Activated T-cell treated with anti-CD3 and anti-CD28 coated beads, Interleukin-2, amount 50 U/mL, for 48 hours (primary cell): ENCODE measurements around the gene TRABD2B.

Source experiments
- DNase-seq, 2 experiments: peaks; one replicate each; pipeline ENCODE4 v3.0.0-alpha.2; 2020

The TRABD2B gene

DNA sequence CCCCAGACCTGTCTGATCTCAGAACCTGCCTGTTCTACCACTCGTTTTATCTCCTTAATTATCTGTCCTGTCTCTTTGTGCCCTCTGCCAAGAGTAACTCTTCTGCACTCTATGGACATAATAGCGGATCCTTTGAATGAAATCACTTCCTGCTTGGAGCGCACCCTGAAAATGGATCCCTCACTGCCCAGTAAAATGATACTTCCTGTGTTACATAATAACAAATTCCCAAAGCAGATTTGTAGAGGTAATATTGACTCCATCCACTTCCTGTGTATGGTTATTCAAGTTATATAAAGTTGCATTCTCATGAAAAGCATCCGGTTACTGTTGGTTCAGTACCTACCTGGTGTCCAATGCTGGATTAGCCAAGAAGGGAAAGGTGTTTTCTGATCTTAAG lies 246.0 kb downstream of the TRABD2B start:
- DNase-seq: no peak

DNA sequence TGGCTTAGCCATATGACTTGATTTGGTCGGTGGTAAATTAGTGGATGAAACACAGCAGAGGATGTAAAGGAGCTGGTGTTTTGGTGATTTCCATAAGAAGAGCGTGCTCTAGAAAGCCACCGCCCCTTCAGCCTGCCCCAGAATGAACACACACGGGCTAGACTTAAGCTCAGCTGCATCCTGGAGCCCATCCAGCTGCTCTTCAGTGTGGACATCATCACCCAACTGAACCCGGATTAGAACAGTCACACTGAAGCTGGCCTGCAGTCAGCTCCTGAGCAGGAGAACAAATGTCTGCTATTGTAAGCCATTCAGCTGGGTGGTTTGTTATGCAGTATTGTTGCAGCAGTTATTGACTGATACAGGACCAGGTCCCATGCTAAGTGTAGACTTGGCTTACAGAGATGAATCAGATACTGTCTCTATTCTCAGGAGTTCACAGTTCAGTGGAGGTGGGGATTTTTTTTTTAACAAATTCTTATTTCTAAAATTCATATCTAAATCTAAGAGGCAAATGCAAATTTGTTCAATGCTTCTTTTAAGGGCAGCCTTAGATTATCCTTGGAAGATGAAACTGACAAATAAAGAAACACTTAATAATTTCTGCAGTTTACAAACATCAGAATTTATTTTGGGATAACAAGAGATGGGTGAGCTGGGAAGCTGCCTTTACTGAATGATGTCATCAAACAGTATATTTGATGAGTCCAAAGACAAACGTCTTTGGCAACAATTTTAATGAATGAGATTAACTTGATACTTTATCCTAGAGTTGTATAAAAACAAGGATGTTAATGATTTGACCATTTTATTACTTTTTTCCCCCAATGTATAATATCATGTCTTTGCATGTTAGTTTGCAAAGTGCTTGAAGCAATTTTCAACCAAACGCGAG lies 251.2 kb downstream of the TRABD2B start:
- no peak for DNase-seq

DNA sequence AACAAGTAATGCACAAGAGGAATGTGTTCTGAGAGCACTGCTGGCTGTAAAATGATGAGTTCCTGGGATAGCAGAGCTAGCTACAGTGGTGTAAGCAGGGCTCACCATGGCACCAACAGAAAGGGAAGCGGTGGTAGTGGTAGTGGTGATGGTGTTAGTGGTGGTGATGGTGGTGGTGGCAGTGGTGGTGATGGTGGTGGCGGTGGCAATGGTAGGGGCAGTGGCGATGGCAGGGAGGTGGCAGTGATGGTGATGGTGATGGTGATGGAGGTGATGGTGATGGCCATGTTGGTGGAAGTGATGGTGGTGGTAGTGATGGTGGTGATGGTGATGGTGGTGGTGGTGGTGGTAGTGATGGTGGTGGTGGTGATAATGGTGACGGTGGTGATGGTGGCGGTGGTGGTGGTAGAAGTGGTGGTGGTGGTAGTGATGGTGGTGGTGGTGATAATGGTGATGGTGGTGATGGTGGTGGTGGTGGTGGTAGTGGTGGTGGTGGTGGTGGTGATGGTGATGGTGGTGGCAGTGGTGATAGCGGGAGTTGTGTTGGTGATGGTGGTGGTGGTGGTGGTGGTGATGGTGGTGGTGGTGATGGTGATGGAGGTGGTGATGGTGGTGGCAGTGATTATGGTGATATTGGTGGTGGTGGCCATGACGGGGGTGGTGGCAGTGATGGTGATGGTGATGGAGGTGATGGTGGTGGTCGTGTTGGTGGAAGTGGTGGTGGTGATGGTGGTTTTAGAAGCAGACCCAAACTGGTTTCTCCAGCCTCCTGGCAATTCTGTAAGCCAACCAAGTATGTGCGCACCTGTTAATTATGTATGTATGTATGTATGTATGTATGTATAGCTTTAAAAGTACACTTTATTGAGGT lies 254.1 kb downstream of the TRABD2B start:
- DNase-seq: no peak

DNA sequence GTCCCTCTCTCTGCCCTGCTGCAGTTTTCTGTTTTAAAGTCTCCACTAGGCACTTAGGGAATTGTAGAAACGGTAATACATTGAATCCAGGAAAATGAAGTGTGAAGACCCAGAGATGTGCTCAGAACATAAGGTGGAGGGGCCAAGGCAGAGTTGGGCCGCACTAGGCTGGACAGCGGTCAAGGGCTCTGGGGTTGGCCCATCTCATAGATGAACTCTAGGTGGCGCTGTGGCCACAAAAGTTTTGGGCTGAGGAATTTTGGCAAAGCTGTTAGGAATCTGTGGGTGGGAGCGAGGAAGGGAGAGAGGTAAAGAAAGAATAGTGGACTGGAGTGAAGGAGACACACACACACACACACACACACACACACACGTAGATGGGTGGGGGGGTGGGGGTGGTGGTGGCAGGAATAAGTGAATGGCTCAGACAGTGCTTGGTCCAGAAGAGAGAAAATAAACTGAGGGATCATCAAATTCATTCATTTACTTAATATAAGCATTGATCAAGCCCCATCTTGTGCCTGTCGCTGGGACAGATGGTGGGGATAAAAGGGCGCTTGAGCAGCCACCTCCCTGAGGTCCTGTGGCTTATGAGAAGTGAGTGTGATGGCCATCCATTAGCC lies 258.5 kb downstream of the TRABD2B start:
- no peak for DNase-seq

DNA sequence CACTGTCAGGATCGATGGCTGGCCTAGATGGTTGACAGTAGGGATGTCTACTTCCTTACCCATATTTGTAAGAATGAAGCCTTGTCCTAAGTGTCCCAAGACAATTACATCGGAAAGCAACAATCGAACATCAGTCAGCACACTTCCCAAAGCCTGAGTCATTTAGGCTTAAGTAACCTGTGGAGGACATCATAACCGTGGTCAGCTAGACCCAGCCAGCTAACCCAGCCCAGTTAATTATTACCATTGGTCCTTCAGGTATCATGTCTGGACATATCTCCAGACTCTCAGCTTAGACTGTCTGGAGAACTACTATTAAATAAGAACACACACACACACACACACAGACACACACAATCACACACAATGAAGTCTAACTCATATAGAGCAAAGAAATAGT lies 264.7 kb downstream of the TRABD2B start:
- DNase-seq: no peak

DNA sequence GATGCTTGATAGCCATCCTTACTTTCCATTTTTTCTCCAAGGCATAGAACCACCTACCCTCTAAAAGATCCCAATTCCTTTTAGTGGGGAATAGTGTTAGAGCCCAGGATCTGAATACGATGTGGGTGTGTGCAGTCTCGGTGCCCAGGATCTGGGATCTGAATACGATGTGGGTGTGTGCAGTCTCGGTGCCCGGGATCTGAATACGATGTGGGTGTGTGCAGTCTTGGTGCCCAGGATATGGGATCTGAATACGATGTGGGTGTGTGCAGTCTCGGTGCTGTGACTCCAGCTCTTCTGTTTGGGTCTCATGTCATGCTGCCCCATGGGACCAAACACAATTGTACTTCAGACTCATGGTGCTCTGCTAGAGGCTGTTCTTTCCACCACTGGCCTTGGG lies 265.5 kb downstream of the TRABD2B start:
- no peak for DNase-seq

DNA sequence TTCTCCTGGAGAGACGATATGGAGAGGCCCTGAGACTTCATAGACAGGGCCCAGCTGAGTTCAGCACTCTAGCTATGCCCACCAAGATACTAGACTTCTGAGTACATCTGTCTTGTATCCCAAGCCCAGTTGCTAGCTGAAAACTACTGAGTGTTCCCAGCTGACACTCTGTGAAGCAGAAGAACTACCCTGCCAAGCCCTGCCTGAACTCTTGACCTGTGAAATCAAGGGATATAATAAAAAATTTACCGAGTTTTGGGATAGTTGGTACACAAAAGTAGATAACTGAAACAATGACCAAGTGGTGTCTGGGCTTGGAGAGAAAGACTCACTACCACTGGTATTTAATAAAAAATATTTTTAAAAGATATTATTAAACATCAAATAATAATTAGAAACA lies 267.5 kb downstream of the TRABD2B start:
- DNase-seq: no peak

DNA sequence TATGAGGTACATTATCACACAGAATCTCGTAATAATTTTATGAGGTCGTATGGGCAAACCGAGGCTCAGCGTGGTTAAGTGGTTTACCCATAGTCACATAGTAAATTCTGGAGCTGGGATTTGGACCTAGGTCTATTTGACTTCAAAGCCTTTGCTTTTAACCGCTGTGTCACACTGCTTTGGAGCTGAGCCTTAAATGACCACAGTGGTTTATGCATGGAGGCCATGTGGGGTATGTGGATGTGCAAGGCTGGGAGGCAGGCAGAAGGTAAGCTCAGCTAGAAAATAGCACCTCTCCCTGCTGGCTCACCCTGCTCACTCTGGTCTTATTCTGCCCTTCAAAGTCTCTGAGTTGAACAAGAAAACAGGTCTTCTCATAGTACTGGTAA lies 269.5 kb downstream of the TRABD2B start:
- no peak for DNase-seq

DNA sequence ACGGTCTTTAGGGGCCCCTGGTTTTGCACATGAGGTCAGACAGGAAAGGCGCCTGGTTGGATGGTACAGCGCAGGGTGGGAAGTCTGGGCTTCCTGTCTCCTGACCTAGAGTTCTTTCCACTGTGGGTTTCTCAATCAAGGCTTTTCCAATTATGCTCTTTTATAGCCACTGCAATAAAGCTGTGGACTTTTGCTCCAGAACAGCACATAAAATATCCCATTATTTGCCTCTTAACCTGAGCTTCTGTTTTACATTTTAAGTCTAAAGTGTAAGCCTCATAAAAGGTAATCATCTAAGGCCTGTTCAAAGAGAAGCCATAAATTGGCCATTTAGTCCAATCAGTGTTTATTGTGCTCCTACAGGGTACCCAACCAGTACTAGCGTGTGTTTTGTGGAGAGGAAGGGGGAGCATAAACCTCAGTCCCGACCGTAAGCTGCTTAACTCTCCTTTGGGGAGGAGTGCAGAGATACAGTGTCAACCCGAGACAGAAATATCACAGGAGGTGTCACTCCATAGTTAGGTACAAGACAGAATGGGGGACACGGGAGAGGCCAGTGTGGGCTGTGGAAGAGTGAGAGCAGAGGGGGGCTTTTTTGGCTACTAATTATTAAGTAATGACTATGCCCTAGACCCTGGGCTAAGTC lies 270.0 kb downstream of the TRABD2B start:
- no peak for DNase-seq

DNA sequence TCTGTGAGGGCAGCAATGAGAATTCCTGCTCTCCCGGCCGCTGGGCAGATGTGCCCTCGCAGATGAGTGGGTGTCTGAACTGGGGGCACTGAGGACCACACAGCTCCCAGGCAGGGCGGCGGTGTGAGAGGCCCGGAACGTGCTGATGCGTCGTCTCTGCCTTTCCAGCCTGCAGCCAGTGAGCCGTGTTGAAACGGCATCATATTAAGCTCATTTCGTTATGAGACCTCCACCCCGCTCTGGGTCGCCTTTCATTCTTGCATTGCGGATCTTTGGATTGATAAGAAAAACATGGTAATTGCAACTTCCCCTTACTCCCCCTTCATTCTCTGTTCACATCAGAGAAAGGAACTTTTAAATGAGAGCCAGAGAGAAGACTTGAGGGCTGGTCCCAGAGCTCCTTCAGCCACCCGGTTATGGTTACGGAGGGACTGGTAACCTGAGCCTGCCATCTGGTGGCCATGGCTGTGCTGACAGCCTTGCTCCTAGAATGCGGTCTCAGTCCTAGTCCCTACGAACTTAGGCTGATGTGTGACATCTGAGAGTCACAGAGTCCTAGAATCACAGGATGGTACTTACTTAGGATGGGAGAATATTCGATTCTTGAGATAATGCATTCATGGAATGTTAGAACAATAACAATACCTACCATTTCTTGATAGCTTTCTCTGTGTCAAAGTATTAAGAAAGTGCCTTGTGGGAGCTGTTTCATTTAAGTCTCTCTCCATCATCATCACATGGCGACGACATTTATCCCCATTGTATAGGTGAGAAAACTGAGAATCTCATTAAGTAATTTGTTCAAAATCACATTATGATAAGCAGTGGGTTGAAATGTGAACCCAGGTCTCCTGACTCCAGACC lies 271.0 kb downstream of the TRABD2B start:
- DNase-seq: peak; percentile 73 to 76

DNA sequence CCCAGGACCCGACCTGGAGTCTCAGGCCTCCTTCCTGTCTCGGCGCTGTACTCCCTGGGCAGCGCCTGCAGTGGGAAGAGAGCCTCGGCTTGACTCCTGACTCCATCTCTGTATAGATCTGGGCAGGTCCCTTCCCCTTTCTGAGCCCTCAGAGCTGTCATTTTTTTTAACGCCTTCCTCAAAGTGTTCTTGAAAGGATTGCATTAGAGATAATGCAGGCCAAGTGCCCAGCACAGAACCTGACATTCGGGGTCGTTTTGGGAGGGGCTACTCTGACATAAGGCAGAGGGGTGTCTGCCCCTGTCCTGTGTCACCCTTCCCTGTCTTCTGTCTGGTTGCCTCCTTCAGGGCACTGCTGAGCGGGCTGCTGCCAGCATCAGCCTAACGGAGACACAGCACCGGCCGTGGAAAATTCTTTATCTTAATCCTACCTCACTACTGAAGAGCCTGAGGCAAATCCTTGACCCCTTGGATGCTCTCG lies 271.6 kb downstream of the TRABD2B start:
- DNase-seq: no peak

DNA sequence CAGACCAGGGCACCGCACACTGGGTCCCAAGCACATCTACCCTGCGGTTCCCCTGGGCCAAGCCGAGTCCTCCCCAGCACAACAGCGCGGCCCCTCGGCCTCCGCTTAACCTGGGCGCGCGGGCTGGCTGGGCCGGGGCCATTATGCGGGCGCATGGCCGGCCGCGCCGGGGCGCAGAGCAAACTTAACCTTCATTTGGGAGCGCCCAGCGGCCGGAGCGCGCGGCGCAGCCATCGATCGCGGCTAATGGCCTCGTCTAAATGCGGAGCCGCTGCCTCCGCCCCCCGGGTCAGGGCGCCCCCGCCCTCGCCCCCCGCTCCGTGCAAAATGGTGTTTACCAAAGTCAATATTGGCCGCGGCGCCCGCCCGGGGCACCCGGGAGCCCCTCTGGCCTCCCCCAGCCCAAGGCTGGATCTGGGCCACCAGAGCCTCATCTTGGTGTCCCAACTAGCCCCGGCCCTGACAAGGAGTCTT lies 272.1 kb downstream of the TRABD2B start:
- DNase-seq: no peak

DNA sequence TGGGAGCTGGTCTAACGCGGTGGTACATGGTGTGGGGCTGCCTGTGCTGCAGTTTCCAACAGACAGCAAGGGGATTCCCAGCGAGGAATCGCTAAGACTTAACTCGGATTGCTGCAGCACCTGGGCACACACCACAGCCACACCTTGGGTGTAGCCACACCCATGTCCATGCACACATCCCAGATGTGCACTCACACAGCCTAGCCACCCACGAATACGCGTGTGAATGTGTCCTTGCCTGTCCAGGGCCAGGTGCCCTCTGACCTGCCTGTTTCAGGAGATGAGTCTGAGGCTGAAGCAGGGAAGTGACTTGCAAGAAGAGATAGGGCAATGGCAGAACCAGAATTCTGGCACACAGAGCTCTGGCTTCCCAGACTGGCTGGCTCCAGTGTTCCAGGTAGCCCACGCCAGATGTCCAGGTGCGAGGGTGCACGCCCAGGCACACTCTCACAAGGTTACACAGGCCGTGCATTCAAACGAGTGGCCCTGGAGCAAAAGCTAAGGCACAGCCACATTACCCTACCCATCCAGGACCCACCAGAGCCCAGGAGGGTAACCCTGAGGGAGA lies 272.7 kb downstream of the TRABD2B start:
- DNase-seq: no peak

DNA sequence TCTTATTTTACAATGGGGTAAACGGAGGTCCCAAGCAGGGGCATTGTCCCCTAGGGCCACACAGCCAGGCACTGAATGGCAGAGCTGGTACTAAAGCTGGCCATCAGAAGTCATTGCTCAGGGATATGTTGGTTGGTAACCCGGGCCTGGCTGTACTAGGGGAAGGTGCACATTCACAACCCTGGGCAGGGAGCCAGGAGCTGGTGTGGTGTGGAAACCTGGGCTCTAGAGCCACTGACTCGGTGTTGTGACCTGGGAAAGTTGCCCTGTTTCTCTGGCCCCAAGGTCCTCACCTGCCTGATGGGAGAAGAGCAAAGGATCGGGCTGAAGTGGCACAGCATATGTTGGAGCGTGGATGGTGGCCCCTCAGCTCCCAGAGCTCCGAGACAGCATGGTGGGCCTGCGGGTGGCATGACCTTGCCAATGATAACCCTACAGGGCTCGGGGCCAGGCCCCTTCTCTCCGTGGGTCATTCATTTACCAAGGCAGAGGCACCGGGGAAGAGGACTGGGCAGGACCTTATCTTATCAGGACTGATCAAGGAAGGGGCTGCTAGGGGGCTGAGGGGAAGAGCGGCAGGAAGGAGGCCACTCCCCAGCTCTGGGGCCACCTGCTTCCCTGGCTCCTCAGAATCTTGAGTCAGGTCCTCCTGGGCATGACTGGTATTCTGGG lies 274.1 kb downstream of the TRABD2B start:
- no peak for DNase-seq

DNA sequence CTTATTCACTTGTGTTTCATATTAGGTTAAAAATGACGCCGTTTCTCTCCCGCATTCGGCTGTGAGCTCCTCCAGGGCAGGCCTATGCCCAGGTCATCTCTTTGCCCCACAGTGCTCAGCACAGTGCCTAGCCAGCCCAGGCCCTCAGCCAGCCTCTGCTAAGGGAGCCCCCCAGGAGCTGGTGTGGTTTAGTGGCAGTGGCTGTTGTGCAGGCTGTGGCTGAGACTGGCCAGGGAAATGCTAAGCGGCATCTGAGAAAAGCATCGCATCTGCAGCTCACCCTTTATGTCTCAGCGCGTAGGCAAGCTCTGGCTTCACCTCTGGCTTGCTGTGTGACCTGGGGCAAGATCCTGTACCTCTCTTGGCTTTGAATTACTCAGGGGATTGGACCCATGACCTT lies 275.1 kb downstream of the TRABD2B start:
- DNase-seq: no peak

DNA sequence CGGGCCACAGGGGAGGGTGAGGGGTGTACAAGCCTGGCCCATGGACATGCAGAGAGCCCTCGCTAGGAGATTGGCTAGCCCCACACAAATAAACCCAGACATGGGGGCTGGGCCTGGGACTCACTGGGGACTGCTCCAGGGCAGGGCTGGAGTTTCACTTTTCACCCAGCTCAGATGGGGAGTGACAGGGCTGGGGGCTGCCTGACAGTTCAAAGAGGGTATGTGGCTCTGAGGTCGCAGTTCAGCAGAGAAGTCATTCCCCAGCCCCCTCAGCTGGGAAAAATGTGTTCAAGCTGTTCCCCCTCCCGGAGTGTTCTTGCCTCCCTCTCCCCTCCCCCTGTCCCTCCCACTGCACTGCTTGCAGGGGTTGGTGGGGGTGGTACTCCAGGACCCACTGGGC lies 277.1 kb downstream of the TRABD2B start:
- DNase-seq: no peak

DNA sequence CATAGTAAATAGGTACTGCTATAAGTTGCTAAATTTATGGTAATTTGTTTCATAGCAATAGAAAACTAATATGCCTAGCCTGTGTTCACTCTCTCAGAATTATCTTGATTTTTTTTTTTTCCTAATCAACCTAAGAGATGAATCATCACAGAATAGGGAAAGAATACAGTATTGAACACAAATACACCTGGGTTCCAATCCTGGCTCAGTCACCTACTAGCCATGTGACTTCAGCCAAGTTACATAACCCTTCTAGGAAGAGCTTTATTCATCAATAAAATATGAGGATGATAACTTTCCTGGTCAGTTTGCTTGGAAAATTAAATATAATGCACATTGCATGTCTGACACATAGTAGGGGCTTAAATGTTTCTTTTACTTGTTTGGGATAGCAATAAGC lies 279.8 kb downstream of the TRABD2B start:
- no peak for DNase-seq

DNA sequence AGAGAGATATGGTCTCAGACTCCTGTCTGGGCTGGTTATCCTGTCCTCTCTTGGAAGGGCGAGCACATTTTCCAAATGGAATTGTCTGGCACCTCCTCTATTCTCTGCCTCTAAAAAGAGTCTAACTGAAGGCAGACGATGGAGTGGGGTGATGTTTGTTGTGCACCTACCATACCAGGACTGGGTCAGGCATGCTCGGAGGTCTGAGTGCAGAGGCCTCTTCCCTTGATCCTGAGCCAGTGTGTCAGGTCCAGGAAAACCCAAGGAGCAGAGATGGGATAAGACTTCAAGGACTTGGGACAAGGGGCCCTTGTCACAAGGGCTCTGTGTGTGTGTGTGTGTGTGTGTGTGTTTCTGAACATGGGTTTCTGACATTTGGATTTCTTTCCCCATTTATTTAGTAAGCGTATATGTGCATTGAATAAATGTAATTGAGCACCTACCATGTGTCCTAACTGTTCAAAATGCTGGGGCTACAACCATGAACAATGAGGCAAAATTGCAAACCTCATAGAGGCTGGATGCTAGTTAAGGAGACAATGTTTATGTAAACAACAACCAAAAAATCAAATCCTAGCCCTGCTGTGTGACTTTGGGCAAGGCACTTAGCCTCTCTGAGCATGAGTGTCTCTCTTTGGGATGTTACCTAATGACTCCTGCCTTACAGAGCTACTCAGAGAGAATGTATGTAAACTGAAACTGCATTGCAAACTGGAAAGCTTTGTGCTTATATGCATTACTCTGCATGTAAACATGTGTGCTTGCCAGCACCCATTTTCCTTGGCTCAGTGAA lies 283.0 kb downstream of the TRABD2B start:
- DNase-seq: no peak

DNA sequence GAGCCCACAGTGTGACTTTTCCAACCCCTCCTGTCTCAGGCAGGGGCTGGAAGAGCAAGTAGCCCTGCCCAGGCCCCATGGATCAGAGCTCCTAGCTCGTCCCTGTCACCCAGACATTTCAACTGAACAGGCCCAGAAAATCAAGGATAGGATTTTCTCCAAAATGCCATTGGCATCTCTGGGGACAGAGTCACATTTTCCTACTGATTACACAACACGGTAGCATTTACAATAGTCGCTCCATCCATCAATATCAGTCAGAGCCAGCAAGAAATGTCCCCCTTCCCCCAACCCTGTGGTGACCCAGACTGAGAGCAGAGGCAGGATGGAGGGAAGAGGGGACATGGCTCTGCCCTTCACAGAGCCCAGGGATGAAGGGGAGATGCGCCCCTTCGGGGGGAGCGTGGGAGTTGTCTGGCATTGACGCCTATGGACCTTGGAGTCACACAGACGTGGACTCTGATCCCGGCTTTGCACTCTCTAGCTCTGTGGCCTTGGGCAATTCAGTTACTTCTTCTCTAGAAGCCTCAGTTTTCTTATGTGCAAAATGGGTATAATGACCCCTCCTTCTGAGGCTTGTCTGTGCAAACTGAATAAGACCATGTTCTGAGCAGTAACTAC lies 283.7 kb downstream of the TRABD2B start:
- DNase-seq: no peak
